Right lobe of liver (tissue), 6 donors: Measurements from ENCODE around the gene UMPS. TPM values are rescaled to one million over a fixed set of nuclear protein-coding genes. Genes with fewer than 3 reads are reported as not detected.

Experiments
- ATAC-seq, 4 donors: fragments of 200-7000 bp; cut with Tn5 transposase; one replicate each; pipeline ENCODE4 v1.9.1; 2020; ENCODE audit warnings: mild to moderate bottlenecking in 4 of 4, moderate library complexity in 4 of 4
- DNase-seq, 3 donors: peaks; one replicate each; pipeline ENCODE4 v3.0.0-alpha.2; 2020
- H3K27ac ChIP-seq, 3 donors: fragments of 200-600 bp; one replicate each; pipeline ENCODE4 v1.8.0; 2022
- H3K27me3 ChIP-seq, 2 donors: fragments of 200-600 bp; one replicate each; pipeline ENCODE4 v1.8.0; 2022
- H3K36me3 ChIP-seq, 4 donors: fragments of 200-600 bp; sonication (generic) in 1 of 4; one replicate each; pipeline versions ENCODE4 v1.5.1 to v1.8.0; 2017 to 2022; ENCODE audit warnings: control low read depth in 1 of 4
- H3K4me1 ChIP-seq, 4 donors: fragments of 200-600 bp; sonication (generic) in 1 of 4; one replicate each; pipeline versions ENCODE4 v1.5.1 to v1.8.0; 2017 to 2022; ENCODE audit warnings: control low read depth in 1 of 4
- H3K4me3 ChIP-seq, 3 donors: fragments of 200-600 bp; one replicate each; pipeline ENCODE4 v1.8.0; 2022
- H3K9me3 ChIP-seq, 4 donors: fragments of 200-600 bp; sonication (generic) in 1 of 4; one replicate each; pipeline versions ENCODE4 v1.5.1 to v1.8.0; 2017 to 2022; ENCODE audit warnings: control low read depth in 1 of 4
- CTCF ChIP-seq, 4 donors: fragments of 200-600 bp in 3 of 4; fragments of 450-650 bp in 1 of 4; IDR thresholded peaks; one replicate each; pipeline versions ENCODE4 v1.5.1 to v1.8.0; 2016 to 2022; ENCODE audit warnings: antibody characterized with exemption in 4 of 4, mild to moderate bottlenecking in 2 of 4
- POLR2A ChIP-seq: fragments of 450-650 bp; IDR thresholded peaks from one replicate; pipeline ENCODE4 v1.6.1; 2017; ENCODE audit warnings: antibody characterized with exemption, mild to moderate bottlenecking
- WGBS: methylation state at CpG from one replicate; pipeline ENCODE4 v1.1.6; 2018; ENCODE audit warnings: low coverage, low lambda C conversion rate; ENCODE audit not compliant: insufficient coverage; ENCODE audit errors: missing lambda C conversion rate; 5-methylcytosine and 5-hydroxymethylcytosine counted together
- intact Hi-C, 2 donors: fragments of 100-400 bp; cut with DNase I; formaldehyde crosslinking; loops; one replicate each; pipeline versions ENCODE4 v1.11.2 to v1.14.1; 2022
- microRNA counts: library from miRNA; unstranded; fragments of <30 nt; microRNA quantifications from one replicate; lab custom pipeline; 2016
- microRNA-seq, 2 donors: library from miRNA; unstranded; fragments of <30 nt; microRNA quantifications; one replicate each; pipeline ENCODE4, GENCODE V29; 2019 to 2020
- small RNA-seq, 2 experiments: library from RNA; depleted of rRNA; stranded (forward); fragments of <200 nt; gene quantifications; one replicate each; pipeline ENCODE3, GENCODE V24; 2016
- total RNA-seq, 6 experiments: library from RNA; depleted of rRNA in 2 of 6; stranded (reverse); fragments of >200 nt in 2 of 6; fragmentation: NEBNext Ultra II Directional in 3 of 6; extraction: Animal tissue kit (Norgen Biotek cat#: 25700) in 3 of 6; gene quantifications; one replicate each; pipeline versions ENCODE4 v1.1.0 to v1.2.4, GENCODE V29; 2016 to 2023
- donor health status: DM: no; HTN: yes; CAD: no.
- donor health status: DM: no; HTN: no; CAD: no.
- donor health status: DM: no; HTN: no; CAD: no.
- donor health status: DM: no; HTN: yes; CAD: no.
- donor health status: DM: no; HTN: yes; CAD: no.

The UMPS gene
- total RNA-seq, 6 experiments from 2014 or later = 17.5 to 29.9 (median 25.5) TPM

GRCh38 chr3:124793054-124793739 lies 62.9 kb downstream of the UMPS start:
- DNase-seq (no peak), ATAC-seq (peak in 2 of 4 donors; percentile 10 to 34)
- Histone ChIP-seq H3K4me3 (no peak overlapping the region), H3K27me3 (no peaks in the 10 kb centered on the region), H3K9me3 (no peaks in the 10 kb centered on the region), H3K36me3 (peaks cover 0 to 23% (median 1%) of the 10 kb centered on the region in 4 donors), H3K27ac (no peak overlapping the region), H3K4me1 (no peaks in the 10 kb centered on the region)
- 66% methylated on average over 5 of the region's 6 CpGs for WGBS
- no peak for TF ChIP-seq POLR2A
- TF ChIP-seq CTCF (IDR thresholded peaks at IDR 0.05) = no peak
- intact Hi-C loops = no loop called here

GRCh38 chr3:124796477-124796876 lies 66.2 kb downstream of the UMPS start:
- intact Hi-C loops = no loop called here
- peaks cover 0 to 21% (median 9%) of the 10 kb centered on the region in 4 donors for H3K4me1 ChIP-seq
- TF ChIP-seq POLR2A (no peak), CTCF (IDR thresholded peaks at IDR 0.05) (no peak)
- H3K9me3 ChIP-seq = no peaks in the 10 kb centered on the region
- no CpG with 5 or more reads among the region's 19 CpGs for WGBS
- ATAC-seq = no peak
- H3K36me3 ChIP-seq = peaks cover 0 to 23% (median 1%) of the 10 kb centered on the region in 4 donors
- no peak overlapping the region for H3K27ac ChIP-seq
- DNase-seq = no peak
- no peaks in the 10 kb centered on the region for H3K27me3 ChIP-seq
- H3K4me3 ChIP-seq = no peak overlapping the region

GRCh38 chr3:124797426-124797945 lies 67.2 kb downstream of the UMPS start:
- DNase-seq (no peak), ATAC-seq (no peak)
- Histone ChIP-seq H3K36me3 (peaks cover 0 to 23% (median 1%) of the 10 kb centered on the region in 4 donors), H3K27ac (no peak overlapping the region), H3K4me1 (peaks cover 0 to 23% (median 9%) of the 10 kb centered on the region in 4 donors), H3K4me3 (no peak overlapping the region), H3K27me3 (no peaks in the 10 kb centered on the region), H3K9me3 (no peaks in the 10 kb centered on the region)
- 92% methylated on average over 2 of the region's 4 CpGs for WGBS
- intact Hi-C loops = no loop called here
- TF ChIP-seq POLR2A (no peak), CTCF (IDR thresholded peaks at IDR 0.05) (no peak)

MicroRNA genes within 50 kb of the gene (microRNA counts, 767-probe panel; counts per million panel counts)
- microRNA hsa-miR-544b (lab: Ali Mortazavi, UCI) = 237 counts per million

Small RNAs within 50 kb of the gene (microRNA-seq; reads per million reads assigned to microRNA genes)
- 0 reads per million in 2 donors for gene MIR544B

Small RNAs within 50 kb of the gene (small RNA-seq; reads per million reads assigned to genes)
- 0 to 0.13 reads per million in 2 experiments for gene MIR544B

Other genes starting within 250 kb of the UMPS start
- 100 to 1,000 TPM in 3 of 6 experiments, 10 to 100 TPM in 3; 61.3 to 125 (median 98.4) TPM for gene ITGB5, start 156.9 kb downstream of the UMPS start, total RNA-seq
- gene MUC13, start 204.3 kb downstream of the UMPS start, total RNA-seq = 1 to 10 TPM in 3 of 6 experiments, not detected in 3; 1.9 to 4.5 (median 2.1) TPM